Stomach smooth muscle (tissue), 2 donors: ENCODE measurements around the gene STXBP3.
"Not testable (repeated sequence)": the region's sequence is repeated elsewhere in the genome, so short reads cannot be mapped to it uniquely, and the experiment has no call there.

Source experiments
- H3K27ac ChIP-seq: one replicate; pipeline ENCODE4 v1.7.0; 2013; ENCODE audit warnings: mild to moderate bottlenecking, low read length, inconsistent platforms
- H3K27me3 ChIP-seq, 2 donors: one replicate each; pipeline ENCODE4 v1.7.0; 2013; ENCODE audit warnings: low read length in 2 of 2; ENCODE audit not compliant: insufficient read depth in 2 of 2, control insufficient read depth in 1 of 2
- H3K36me3 ChIP-seq, 2 donors: one replicate each; pipeline ENCODE4 v1.7.0; 2013; ENCODE audit warnings: low read length in 2 of 2; ENCODE audit not compliant: control insufficient read depth in 2 of 2, insufficient read depth in 2 of 2
- H3K4me1 ChIP-seq: one replicate; pipeline ENCODE4 v1.7.0; 2013; ENCODE audit warnings: low read length; ENCODE audit not compliant: control insufficient read depth, insufficient read depth
- H3K4me3 ChIP-seq, 2 donors: one replicate each; pipeline ENCODE4 v1.7.0; 2013; ENCODE audit warnings: low read length in 2 of 2
- H3K9ac ChIP-seq, 2 donors: one replicate each; pipeline ENCODE4 v1.7.0; 2013; ENCODE audit warnings: low read length in 2 of 2, mild to moderate bottlenecking in 1 of 2
- H3K9me3 ChIP-seq, 2 donors: one replicate each; pipeline ENCODE4 v1.7.0; 2013; ENCODE audit warnings: low read length in 2 of 2; ENCODE audit not compliant: control insufficient read depth in 2 of 2
- donor health status: healthy.
- donor health status: Pancreatic carcinoma.

The STXBP3 gene

DNA sequence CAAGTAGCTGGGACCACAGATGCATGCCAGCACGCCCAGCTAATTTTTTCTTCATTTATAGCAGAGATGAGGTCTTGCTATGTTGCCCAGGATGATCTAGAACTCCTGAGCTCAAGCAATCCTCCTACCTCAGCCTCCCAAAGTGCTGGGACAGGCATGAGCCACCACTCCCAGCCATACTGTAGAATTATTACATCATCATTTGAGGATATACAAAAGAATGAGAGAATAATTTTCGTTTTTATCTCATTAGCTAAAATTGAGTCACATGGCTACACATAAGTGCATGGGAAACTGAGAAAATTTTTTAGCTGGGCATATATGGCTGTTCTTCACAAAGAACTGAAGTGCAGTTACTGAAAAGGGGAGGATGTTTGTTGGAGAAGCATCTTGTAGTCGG is 21.2 kb downstream of the STXBP3 start:
- no peaks in the 10 kb centered on the region for H3K9me3 ChIP-seq
- H3K9ac ChIP-seq: no peak overlapping the region
- H3K36me3 ChIP-seq: peaks cover 19 to 23% of the 10 kb centered on the region in 2 donors
- no peak overlapping the region for H3K27ac ChIP-seq
- no peaks in the 10 kb centered on the region for H3K27me3 ChIP-seq
- no peak overlapping the region for H3K4me3 ChIP-seq
- no peaks in the 10 kb centered on the region for H3K4me1 ChIP-seq

DNA sequence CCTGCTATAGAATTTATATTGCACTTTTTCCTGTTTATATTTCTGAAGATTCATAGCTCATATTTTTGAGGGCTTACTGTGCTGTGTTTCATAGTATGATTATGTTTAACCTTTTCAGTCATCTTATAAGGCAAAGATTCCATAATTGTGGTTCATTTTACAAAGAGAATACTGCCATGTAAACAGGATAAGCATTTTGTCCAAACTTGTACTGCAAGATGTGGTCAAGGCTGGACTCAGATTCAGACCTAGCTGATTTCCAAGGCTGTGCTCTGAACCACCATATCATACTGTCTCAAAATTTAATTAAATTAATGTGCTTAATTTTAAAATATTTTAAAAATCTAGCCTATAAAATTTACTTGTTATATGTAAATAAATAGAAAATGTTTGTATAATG is 31.4 kb downstream of the STXBP3 start:
- H3K36me3 ChIP-seq: peaks cover 11 to 23% of the 10 kb centered on the region in 2 donors
- H3K9ac ChIP-seq: no peak overlapping the region
- H3K27ac ChIP-seq: no peak overlapping the region
- no peak overlapping the region for H3K4me3 ChIP-seq
- no peaks in the 10 kb centered on the region for H3K9me3 ChIP-seq
- H3K27me3 ChIP-seq: no peaks in the 10 kb centered on the region
- no peaks in the 10 kb centered on the region for H3K4me1 ChIP-seq

GRCh38 chr1:108779455-108779854 is 33.0 kb downstream of the STXBP3 start:
- Histone ChIP-seq H3K27me3 (no peaks in the 10 kb centered on the region), H3K4me3 (no peak overlapping the region), H3K36me3 (peaks cover 13 to 20% of the 10 kb centered on the region in 2 donors), H3K9ac (no peak overlapping the region), H3K27ac (no peak overlapping the region), H3K4me1 (no peaks in the 10 kb centered on the region), H3K9me3 (no peaks in the 10 kb centered on the region)

DNA sequence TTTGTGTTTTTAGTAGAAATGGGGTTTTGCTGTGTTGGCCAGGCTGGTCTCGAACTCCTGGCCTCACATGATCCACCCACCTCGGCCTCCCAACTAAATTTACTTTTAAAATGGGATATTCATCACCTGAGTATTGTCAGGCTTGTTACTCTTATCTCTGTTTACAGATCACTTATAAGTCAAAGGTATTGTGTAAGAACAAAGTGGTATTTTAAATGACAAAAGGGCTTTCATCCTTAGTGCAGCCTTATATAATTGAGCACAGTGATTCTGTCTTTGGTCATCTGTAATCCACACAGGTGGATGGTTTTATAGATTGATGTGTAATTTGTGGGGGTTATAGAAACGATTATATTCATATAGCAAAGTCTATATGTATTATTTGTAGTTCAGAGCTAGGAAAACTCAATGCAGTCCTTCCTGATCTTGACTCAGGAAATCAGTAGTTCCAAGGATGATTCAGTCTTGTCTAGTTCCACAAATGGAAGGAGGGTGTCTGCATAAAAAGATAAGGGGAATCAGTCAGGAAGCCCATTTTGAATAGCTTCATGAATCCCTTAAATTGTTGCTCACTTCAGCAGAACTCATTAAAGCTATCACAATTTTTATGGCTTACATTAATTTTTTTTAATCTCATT is 34.6 kb downstream of the STXBP3 start:
- no peak overlapping the region for H3K9ac ChIP-seq
- peaks cover 0 to 6% of the 10 kb centered on the region in 2 donors for H3K9me3 ChIP-seq
- H3K36me3 ChIP-seq: peaks cover 22 to 28% of the 10 kb centered on the region in 2 donors
- no peak overlapping the region for H3K27ac ChIP-seq
- H3K4me3 ChIP-seq: no peak overlapping the region
- H3K4me1 ChIP-seq: no peaks in the 10 kb centered on the region
- H3K27me3 ChIP-seq: no peaks in the 10 kb centered on the region

- H3K4me1 ChIP-seq, H3K27ac ChIP-seq, H3K27me3 ChIP-seq, H3K4me3 ChIP-seq, H3K9me3 ChIP-seq, H3K9ac ChIP-seq: not testable (repeated sequence)
- peaks cover 20 to 28% of the 10 kb centered on the region in 2 donors for H3K36me3 ChIP-seq
Measured at GRCh38 chr1:108781575-108781944, 35.1 kb downstream of the STXBP3 start.

DNA sequence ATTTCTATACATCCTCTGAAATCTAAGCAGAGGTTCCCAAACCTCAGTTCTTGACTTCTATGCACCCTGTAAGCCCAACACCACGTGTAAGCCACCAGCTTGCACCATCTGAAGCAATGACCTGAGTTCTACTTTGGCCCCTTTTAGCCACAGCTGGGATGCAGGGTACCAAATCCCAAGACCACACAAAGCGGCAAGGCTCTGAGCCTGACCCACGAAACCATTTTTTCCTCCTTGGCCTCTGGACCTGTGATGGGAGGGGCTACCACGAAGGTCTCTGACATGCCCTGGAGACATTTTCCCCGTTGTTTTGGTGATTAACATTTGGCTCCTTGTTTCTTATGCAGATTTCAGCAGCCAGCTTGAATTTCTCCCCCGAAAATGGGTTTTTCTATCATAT is 38.8 kb downstream of the STXBP3 start:
- H3K4me1 ChIP-seq: no peaks in the 10 kb centered on the region
- peaks cover 20 to 23% of the 10 kb centered on the region in 2 donors for H3K36me3 ChIP-seq
- no peaks in the 10 kb centered on the region for H3K27me3 ChIP-seq
- no peak overlapping the region for H3K4me3 ChIP-seq
- H3K27ac ChIP-seq: no peak overlapping the region
- no peak overlapping the region for H3K9ac ChIP-seq
- peaks cover 0 to 6% of the 10 kb centered on the region in 2 donors for H3K9me3 ChIP-seq

GRCh38 chr1:108785880-108786279 is 39.4 kb downstream of the STXBP3 start:
- Histone ChIP-seq H3K36me3 (peaks cover 20 to 23% of the 10 kb centered on the region in 2 donors), H3K4me3 (no peak overlapping the region), H3K9me3 (peaks cover 0 to 6% of the 10 kb centered on the region in 2 donors), H3K9ac (no peak overlapping the region), H3K4me1 (no peaks in the 10 kb centered on the region), H3K27ac (no peak overlapping the region), H3K27me3 (no peaks in the 10 kb centered on the region)

- no peak overlapping the region for H3K9ac ChIP-seq
- H3K9me3 ChIP-seq: peaks cover 0 to 3% of the 10 kb centered on the region in 2 donors
- H3K36me3 ChIP-seq: peaks cover 4 to 19% of the 10 kb centered on the region in 2 donors
- no peaks in the 10 kb centered on the region for H3K4me1 ChIP-seq
- H3K4me3 ChIP-seq: no peak overlapping the region
- H3K27me3 ChIP-seq: no peaks in the 10 kb centered on the region
- H3K27ac ChIP-seq: no peak overlapping the region
Measured at GRCh38 chr1:108791790-108792189, 45.3 kb downstream of the STXBP3 start.

DNA sequence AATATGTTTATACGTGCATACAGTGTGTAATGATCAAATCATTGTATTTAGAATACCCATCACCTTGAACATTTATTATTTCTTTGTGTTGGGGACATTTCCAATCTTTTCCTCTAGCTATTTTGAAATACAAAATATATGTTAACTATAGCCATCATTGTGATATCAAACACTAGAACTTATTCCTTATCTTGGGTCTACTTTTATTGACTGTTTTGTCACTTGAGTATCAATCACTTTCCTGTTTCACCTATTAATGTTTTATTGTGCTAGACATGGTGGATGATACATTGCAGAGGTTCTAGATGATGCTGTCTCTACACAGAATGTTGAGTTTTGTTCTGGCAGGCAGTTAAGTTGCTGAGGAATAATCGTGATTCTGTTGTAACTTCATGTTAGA is 45.9 kb downstream of the STXBP3 start:
- H3K4me1 ChIP-seq: no peaks in the 10 kb centered on the region
- no peaks in the 10 kb centered on the region for H3K27me3 ChIP-seq
- H3K27ac ChIP-seq: no peak overlapping the region
- peaks cover 0 to 3% of the 10 kb centered on the region in 2 donors for H3K9me3 ChIP-seq
- H3K9ac ChIP-seq: no peak overlapping the region
- no peak overlapping the region for H3K4me3 ChIP-seq
- H3K36me3 ChIP-seq: peaks cover 6 to 19% of the 10 kb centered on the region in 2 donors

GRCh38 chr1:108799001-108799400 is 52.5 kb downstream of the STXBP3 start:
- H3K9me3 ChIP-seq: no peaks in the 10 kb centered on the region
- no peaks in the 10 kb centered on the region for H3K4me1 ChIP-seq
- H3K36me3 ChIP-seq: peaks cover 9 to 24% of the 10 kb centered on the region in 2 donors
- no peaks in the 10 kb centered on the region for H3K27me3 ChIP-seq
- no peak overlapping the region for H3K27ac ChIP-seq
- no peak overlapping the region for H3K9ac ChIP-seq
- no peak overlapping the region for H3K4me3 ChIP-seq

DNA sequence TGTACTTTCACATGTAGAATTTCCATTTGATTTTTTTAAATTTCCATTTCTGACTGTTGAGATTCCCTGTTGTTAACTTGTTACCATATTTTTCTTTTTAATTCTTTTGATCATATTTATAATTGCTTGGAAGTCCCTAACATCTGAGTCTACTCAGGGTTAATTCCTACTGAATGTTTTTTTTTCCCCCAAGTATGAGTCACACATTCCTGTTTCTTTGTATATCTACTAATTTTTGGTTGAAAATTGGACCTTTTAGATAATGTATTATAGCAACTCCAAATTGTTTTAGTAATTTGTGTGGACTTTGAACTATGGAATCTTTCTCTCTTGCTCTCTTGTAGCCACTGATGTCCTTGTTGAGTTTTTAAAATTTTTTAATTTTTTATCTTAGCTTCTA is 54.6 kb downstream of the STXBP3 start:
- H3K4me3 ChIP-seq: no peak overlapping the region
- no peak overlapping the region for H3K27ac ChIP-seq
- peaks cover 18 to 22% of the 10 kb centered on the region in 2 donors for H3K36me3 ChIP-seq

More for the DNA sequence above, 54.6 kb downstream of the STXBP3 start:
- no peaks in the 10 kb centered on the region for H3K4me1 ChIP-seq
- H3K27me3 ChIP-seq: no peaks in the 10 kb centered on the region
- no peak overlapping the region for H3K9ac ChIP-seq
- H3K9me3 ChIP-seq: no peaks in the 10 kb centered on the region
